Measurements from ENCODE around the gene GMPR2.

The GMPR2 gene

GRCh38 chr14:24252289-24253124 is 19.8 kb downstream of the GMPR2 start:
- TF ChIP-seq CTCF (IDR thresholded peaks at IDR 0.05; ENCODE audit: unreplicated experiment in 3 of 3), result no peak
- H3K27me3 Mint-ChIP-seq (ENCODE audit: low read depth), result no peaks in the 10 kb centered on the region
- no peak overlapping the region for H3K4me3 Mint-ChIP-seq
- H3K27ac Mint-ChIP-seq, result no peak overlapping the region
- H3K4me1 Mint-ChIP-seq, result no peaks in the 10 kb centered on the region
- H3K9me3 Mint-ChIP-seq, result no peaks in the 10 kb centered on the region
- no peaks in the 10 kb centered on the region for H3K36me3 Mint-ChIP-seq (ENCODE audit: low read depth)

- H3K4me1 Mint-ChIP-seq, result no peaks in the 10 kb centered on the region
- H3K9me3 Mint-ChIP-seq, result no peaks in the 10 kb centered on the region
- no peak overlapping the region for H3K4me3 Mint-ChIP-seq
- H3K36me3 Mint-ChIP-seq (ENCODE audit: low read depth), result no peaks in the 10 kb centered on the region
- H3K27ac Mint-ChIP-seq, result no peak overlapping the region
- no peak for TF ChIP-seq CTCF (IDR thresholded peaks at IDR 0.05; ENCODE audit: unreplicated experiment in 3 of 3)
- H3K27me3 Mint-ChIP-seq (ENCODE audit: low read depth), result no peaks in the 10 kb centered on the region
Observed at GRCh38 chr14:24253936-24254335, 21.2 kb downstream of the GMPR2 start.

GRCh38 chr14:24254630-24255392 is 22.1 kb downstream of the GMPR2 start:
- H3K27ac Mint-ChIP-seq, result no peak overlapping the region
- H3K4me1 Mint-ChIP-seq, result peaks cover 2% of the 10 kb centered on the region
- no peaks in the 10 kb centered on the region for H3K36me3 Mint-ChIP-seq (ENCODE audit: low read depth)
- no peak for TF ChIP-seq CTCF (IDR thresholded peaks at IDR 0.05; ENCODE audit: unreplicated experiment in 3 of 3)
- H3K27me3 Mint-ChIP-seq (ENCODE audit: low read depth), result no peaks in the 10 kb centered on the region
- no peaks in the 10 kb centered on the region for H3K9me3 Mint-ChIP-seq
- no peak overlapping the region for H3K4me3 Mint-ChIP-seq

GRCh38 chr14:24255438-24255837 is 22.7 kb downstream of the GMPR2 start:
- H3K4me3 Mint-ChIP-seq, result no peak overlapping the region
- no peaks in the 10 kb centered on the region for H3K36me3 Mint-ChIP-seq (ENCODE audit: low read depth)
- no peak overlapping the region for H3K27ac Mint-ChIP-seq
- peaks cover 4% of the 10 kb centered on the region for H3K4me1 Mint-ChIP-seq
- H3K27me3 Mint-ChIP-seq (ENCODE audit: low read depth), result no peaks in the 10 kb centered on the region
- H3K9me3 Mint-ChIP-seq, result no peaks in the 10 kb centered on the region
- no peak for TF ChIP-seq CTCF (IDR thresholded peaks at IDR 0.05; ENCODE audit: unreplicated experiment in 3 of 3)

GRCh38 chr14:24255931-24256711 is 23.4 kb downstream of the GMPR2 start:
- no peak overlapping the region for H3K4me3 Mint-ChIP-seq
- H3K4me1 Mint-ChIP-seq, result peaks cover 4% of the 10 kb centered on the region

More at GRCh38 chr14:24255931-24256711, 23.4 kb downstream of the GMPR2 start:
- H3K36me3 Mint-ChIP-seq (ENCODE audit: low read depth), result no peaks in the 10 kb centered on the region
- no peaks in the 10 kb centered on the region for H3K9me3 Mint-ChIP-seq
- TF ChIP-seq CTCF (IDR thresholded peaks at IDR 0.05; ENCODE audit: unreplicated experiment in 3 of 3), result no peak
- H3K27ac Mint-ChIP-seq, result no peak overlapping the region
- H3K27me3 Mint-ChIP-seq (ENCODE audit: low read depth), result no peaks in the 10 kb centered on the region

Measured in nephron (organoid).